H9 (cell line): Measurements from ENCODE around the gene PLCG1. TPM values are rescaled to one million over a fixed set of nuclear protein-coding genes. Genes with fewer than 3 reads are reported as not detected.

Experiments used
- DNase-seq: peaks from one replicate; pipeline ENCODE4 v3.0.0-alpha.2; 2017
- H2AFZ ChIP-seq: one replicate; pipeline ENCODE4 v1.6.1; 2013; ENCODE audit warnings: mild to moderate bottlenecking, low read length, control low read depth, moderate library complexity
- H2AK5ac ChIP-seq: 2 replicates; pipeline ENCODE4 v1.6.1; 2013; ENCODE audit warnings: low read length, control low read depth, mixed read lengths; ENCODE audit not compliant: insufficient read length
- H2BK120ac ChIP-seq: one replicate; pipeline ENCODE4 v1.6.1; 2013; ENCODE audit warnings: low read depth, mild to moderate bottlenecking, low read length, control low read depth, inconsistent platforms; ENCODE audit not compliant: poor library complexity, severe bottlenecking
- H2BK12ac ChIP-seq: 2 replicates; pipeline ENCODE4 v1.6.1; 2013; ENCODE audit warnings: low read length, control low read depth, mixed read lengths, low read depth; ENCODE audit not compliant: insufficient read length
- H2BK15ac ChIP-seq: 2 replicates; pipeline ENCODE4 v1.6.1; 2013; ENCODE audit warnings: low read depth, low read length, control low read depth
- H2BK20ac ChIP-seq: one replicate; pipeline ENCODE4 v1.6.1; 2013; ENCODE audit warnings: low read depth, mild to moderate bottlenecking, low read length, control low read depth, inconsistent platforms; ENCODE audit not compliant: poor library complexity, severe bottlenecking
- H2BK5ac ChIP-seq: 2 replicates; pipeline ENCODE4 v1.6.1; 2013; ENCODE audit warnings: low read length, control low read depth, mixed read lengths; ENCODE audit not compliant: insufficient read length
- H3K14ac ChIP-seq: 2 replicates; pipeline ENCODE4 v1.6.1; 2013; ENCODE audit warnings: low read length, control low read depth; ENCODE audit not compliant: insufficient read depth
- H3K18ac ChIP-seq: 2 replicates; pipeline ENCODE4 v1.6.1; 2013; ENCODE audit warnings: low read depth, mild to moderate bottlenecking, mixed read lengths, low read length, control low read depth; ENCODE audit not compliant: insufficient read length
- H3K23ac ChIP-seq: 2 replicates; pipeline ENCODE4 v1.6.1; 2013; ENCODE audit warnings: low read length, control low read depth, mixed read lengths, low read depth; ENCODE audit not compliant: insufficient read length
- H3K23me2 ChIP-seq: 2 replicates; pipeline ENCODE4 v1.6.1; 2013; ENCODE audit warnings: low read depth, mild to moderate bottlenecking, mixed read lengths, low read length, control low read depth; ENCODE audit not compliant: insufficient read length, poor library complexity, severe bottlenecking
- H3K27ac ChIP-seq: 2 replicates; pipeline ENCODE4 v1.5.1; 2013; ENCODE audit warnings: low read length, control low read depth, mixed read lengths, low read depth; ENCODE audit not compliant: insufficient read length
- H3K27me3 ChIP-seq: 2 replicates; pipeline ENCODE4 v1.6.1; 2013; ENCODE audit warnings: low read length, control low read depth, inconsistent platforms; ENCODE audit not compliant: insufficient read depth
- H3K4ac ChIP-seq: 2 replicates; pipeline ENCODE4 v1.6.1; 2013; ENCODE audit warnings: low read depth, mild to moderate bottlenecking, control low read depth, inconsistent platforms, low read length, moderate library complexity
- H3K4me1 ChIP-seq: 2 replicates; pipeline ENCODE4 v1.6.1; 2013; ENCODE audit warnings: low read length, control low read depth, inconsistent platforms; ENCODE audit not compliant: insufficient read depth
- H3K4me2 ChIP-seq: 2 replicates; pipeline ENCODE4 v1.6.1; 2013; ENCODE audit warnings: low read length, control low read depth, mixed read lengths; ENCODE audit not compliant: insufficient read length, insufficient read depth
- H3K56ac ChIP-seq: 2 replicates; pipeline ENCODE4 v1.6.1; 2013; ENCODE audit warnings: low read depth, mild to moderate bottlenecking, mixed read lengths, low read length, control low read depth; ENCODE audit not compliant: insufficient read length
- H3K79me1 ChIP-seq: 2 replicates; pipeline ENCODE4 v1.6.1; 2013; ENCODE audit warnings: low read depth, mild to moderate bottlenecking, moderate library complexity, low read length, control low read depth, inconsistent platforms; ENCODE audit not compliant: insufficient read depth, poor library complexity, severe bottlenecking
- H3K79me2 ChIP-seq: 2 replicates; pipeline ENCODE4 v1.6.1; 2013; ENCODE audit warnings: low read length, control low read depth, inconsistent platforms; ENCODE audit not compliant: insufficient read depth
- H3K9ac ChIP-seq: 2 replicates; pipeline ENCODE4 v1.6.1; 2013; ENCODE audit warnings: low read length, control low read depth, mixed read lengths; ENCODE audit not compliant: insufficient read length; ENCODE audit errors: extremely low read depth
- H3K9me3 ChIP-seq: one replicate; pipeline ENCODE4 v1.6.1; 2013; ENCODE audit warnings: low read depth, low read length, inconsistent platforms; ENCODE audit not compliant: control insufficient read depth
- H3T11ph ChIP-seq: one replicate; pipeline ENCODE4 v1.6.1; 2013; ENCODE audit warnings: mild to moderate bottlenecking, low read length, control low read depth, inconsistent platforms
- H4K20me1 ChIP-seq: one replicate; pipeline ENCODE4 v1.6.1; 2013; ENCODE audit not compliant: control insufficient read depth, insufficient read length, insufficient read depth
- H4K5ac ChIP-seq: 2 replicates; pipeline ENCODE4 v1.6.1; 2013; ENCODE audit warnings: low read depth, mild to moderate bottlenecking, mixed read lengths, low read length, control low read depth; ENCODE audit not compliant: insufficient read length
- H4K8ac ChIP-seq: replicated peaks from 2 replicates; pipeline ENCODE4 v1.6.1; 2013; ENCODE audit warnings: low read length, control low read depth, mixed read lengths, low read depth; ENCODE audit not compliant: insufficient read length
- H4K91ac ChIP-seq: 2 replicates; pipeline ENCODE4 v1.6.1; 2013; ENCODE audit warnings: low read depth, mild to moderate bottlenecking, moderate library complexity, mixed read lengths, low read length, control low read depth; ENCODE audit not compliant: insufficient read length
- H3K27ac Mint-ChIP-seq, 3 experiments: 2 replicates in 2 of 3; 3 replicates in 1 of 3; pipeline ENCODE4 v1.8.0; 2020 to 2021; ENCODE audit warnings: mixed read lengths in 3 of 3, mild to moderate bottlenecking in 1 of 3, moderate library complexity in 1 of 3
- H3K27me3 Mint-ChIP-seq: 2 replicates; pipeline ENCODE4 v1.8.0; 2021; ENCODE audit warnings: low read depth, mild to moderate bottlenecking, moderate library complexity, mixed read lengths
- H3K36me3 Mint-ChIP-seq, 3 experiments: 2 replicates in 2 of 3; 3 replicates in 1 of 3; pipeline ENCODE4 v1.8.0; 2020 to 2021; ENCODE audit warnings: low read depth in 3 of 3, mixed read lengths in 3 of 3; ENCODE audit not compliant: insufficient read depth in 1 of 3
- H3K4me1 Mint-ChIP-seq, 2 experiments: 2 replicates each; pipeline ENCODE4 v1.8.0; 2020; ENCODE audit warnings: mixed read lengths in 2 of 2
- H3K4me3 Mint-ChIP-seq, 2 experiments: 2 replicates in 1 of 2; 3 replicates in 1 of 2; pipeline ENCODE4 v1.8.0; 2020 to 2021; ENCODE audit warnings: mild to moderate bottlenecking in 2 of 2, mixed read lengths in 2 of 2, moderate library complexity in 1 of 2
- H3K9me3 Mint-ChIP-seq, 2 experiments: 2 replicates in 1 of 2; 3 replicates in 1 of 2; pipeline ENCODE4 v1.8.0; 2020; ENCODE audit warnings: mild to moderate bottlenecking in 2 of 2, mixed read lengths in 2 of 2, moderate library complexity in 1 of 2
- CTCF ChIP-seq: fragments of 200-600 bp; sonication (generic); conservative IDR thresholded peaks from 3 replicates; pipeline ENCODE4 v1.8.0; 2021; ENCODE audit warnings: antibody characterized with exemption, mild to moderate bottlenecking
- WGBS: extraction: QIAGEN DNeasy Blood & Tissue Kit; methylation state at CpG from one replicate; pipeline ENCODE4 v1.1.7; 2013; ENCODE audit warnings: missing lambda C conversion rate, low lambda C conversion rate, mixed read lengths; ENCODE audit not compliant: insufficient read length; ENCODE audit errors: extremely low coverage; 5-methylcytosine and 5-hydroxymethylcytosine counted together
- total RNA-seq: library from RNA; stranded (reverse); gene quantifications from 2 replicates; pipeline ENCODE4 v1.2.1, GENCODE V29; 2021

The PLCG1 gene
- total RNA-seq, 1 experiment from 2014 or later = 171 TPM

GRCh38 chr20:41191562-41192500 lies 54.5 kb downstream of the PLCG1 start:
- no CpG with 5 or more reads among the region's 5 CpGs for WGBS
- Histone ChIP-seq H3K4me2 (no peak overlapping the region), H3K23me2 (no peaks in the 10 kb centered on the region), H2AK5ac (no peak overlapping the region), H4K20me1 (no peaks in the 10 kb centered on the region), H2BK120ac (no peak overlapping the region), H2BK5ac (no peak overlapping the region), H3K56ac (no peak overlapping the region), H3K14ac (no peak overlapping the region), H3K4me1 (no peaks in the 10 kb centered on the region), H3K79me2 (no peaks in the 10 kb centered on the region), H3K79me1 (no peaks in the 10 kb centered on the region), H4K8ac (no peak overlapping the region), H2AFZ (no peak overlapping the region), H2BK12ac (no peak overlapping the region), H3K27me3 (no peaks in the 10 kb centered on the region), H2BK15ac (no peak overlapping the region), H3K23ac (no peak overlapping the region), H3K9ac (no peak overlapping the region), H3K18ac (no peak overlapping the region), H3K9me3 (no peaks in the 10 kb centered on the region), H3K27ac (no peak overlapping the region), H3K4ac (no peak overlapping the region), H4K5ac (no peak overlapping the region), H2BK20ac (no peak overlapping the region), H4K91ac (no peak overlapping the region), H3T11ph (no peak overlapping the region)
- no peak for TF ChIP-seq CTCF
- Mint-ChIP-seq H3K36me3 (peaks cover 0 to 3% (median 0%) of the 10 kb centered on the region in 3 experiments; a peak in 2 of 7 replicates), H3K9me3 (peaks cover 0 to 11% of the 10 kb centered on the region in 2 experiments; a peak in 3 of 5 replicates), H3K27ac (no peak overlapping the region), H3K4me1 (no peaks in the 10 kb centered on the region), H3K27me3 (no peaks in the 10 kb centered on the region), H3K4me3 (no peak overlapping the region)
- no peak for DNase-seq
